Measurements from ENCODE around the gene SENP8.

GRCh38 chr15:72086010-72086697 is 32.0 kb upstream of the SENP8 start:
- TF ChIP-seq, protein P1, sequence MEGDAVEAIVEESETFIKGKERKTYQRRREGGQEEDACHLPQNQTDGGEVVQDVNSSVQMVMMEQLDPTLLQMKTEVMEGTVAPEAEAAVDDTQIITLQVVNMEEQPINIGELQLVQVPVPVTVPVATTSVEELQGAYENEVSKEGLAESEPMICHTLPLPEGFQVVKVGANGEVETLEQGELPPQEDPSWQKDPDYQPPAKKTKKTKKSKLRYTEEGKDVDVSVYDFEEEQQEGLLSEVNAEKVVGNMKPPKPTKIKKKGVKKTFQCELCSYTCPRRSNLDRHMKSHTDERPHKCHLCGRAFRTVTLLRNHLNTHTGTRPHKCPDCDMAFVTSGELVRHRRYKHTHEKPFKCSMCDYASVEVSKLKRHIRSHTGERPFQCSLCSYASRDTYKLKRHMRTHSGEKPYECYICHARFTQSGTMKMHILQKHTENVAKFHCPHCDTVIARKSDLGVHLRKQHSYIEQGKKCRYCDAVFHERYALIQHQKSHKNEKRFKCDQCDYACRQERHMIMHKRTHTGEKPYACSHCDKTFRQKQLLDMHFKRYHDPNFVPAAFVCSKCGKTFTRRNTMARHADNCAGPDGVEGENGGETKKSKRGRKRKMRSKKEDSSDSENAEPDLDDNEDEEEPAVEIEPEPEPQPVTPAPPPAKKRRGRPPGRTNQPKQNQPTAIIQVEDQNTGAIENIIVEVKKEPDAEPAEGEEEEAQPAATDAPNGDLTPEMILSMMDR (IDR thresholded peaks at IDR 0.05 in 8 of 11, conservative IDR thresholded peaks at IDR 0.05 in 3 of 11), result no peak
- TF ChIP-seq POLR2A (IDR thresholded peaks at IDR 0.05), result no peak
- TF ChIP-seq POLR2AphosphoS5 (IDR thresholded peaks at IDR 0.05), result no peak
